ENCODE results near the gene GRAP2. TPM values are rescaled to one million over a fixed set of nuclear protein-coding genes. Genes with fewer than 3 reads are reported as not detected.
"Not testable (repeated sequence)": the region's sequence is repeated elsewhere in the genome, so short reads cannot be mapped to it uniquely, and the experiment has no call there.

Gene GRAP2
- total RNA-seq, 1 donor from 2014 or later: not detected

- Mint-ChIP-seq H3K27ac (ENCODE audit: unreplicated experiment) (no peak overlapping the region), H3K4me1 (ENCODE audit: unreplicated experiment) (no peaks in the 10 kb centered on the region), H3K36me3 (ENCODE audit: unreplicated experiment) (no peaks in the 10 kb centered on the region), H3K27me3 (ENCODE audit: unreplicated experiment) (peaks cover 36% of the 10 kb centered on the region), H3K9me3 (ENCODE audit: unreplicated experiment) (no peaks in the 10 kb centered on the region), H3K4me3 (ENCODE audit: unreplicated experiment) (no peak overlapping the region)
- TF ChIP-seq CTCF (IDR thresholded peaks at IDR 0.05): no peak
- DNase-seq (ENCODE audit: extremely low spot score, unreplicated experiment): no peak
Observed at GRCh38 chr22:39898997-39899396, 1.9 kb upstream of the GRAP2 start.

DNA sequence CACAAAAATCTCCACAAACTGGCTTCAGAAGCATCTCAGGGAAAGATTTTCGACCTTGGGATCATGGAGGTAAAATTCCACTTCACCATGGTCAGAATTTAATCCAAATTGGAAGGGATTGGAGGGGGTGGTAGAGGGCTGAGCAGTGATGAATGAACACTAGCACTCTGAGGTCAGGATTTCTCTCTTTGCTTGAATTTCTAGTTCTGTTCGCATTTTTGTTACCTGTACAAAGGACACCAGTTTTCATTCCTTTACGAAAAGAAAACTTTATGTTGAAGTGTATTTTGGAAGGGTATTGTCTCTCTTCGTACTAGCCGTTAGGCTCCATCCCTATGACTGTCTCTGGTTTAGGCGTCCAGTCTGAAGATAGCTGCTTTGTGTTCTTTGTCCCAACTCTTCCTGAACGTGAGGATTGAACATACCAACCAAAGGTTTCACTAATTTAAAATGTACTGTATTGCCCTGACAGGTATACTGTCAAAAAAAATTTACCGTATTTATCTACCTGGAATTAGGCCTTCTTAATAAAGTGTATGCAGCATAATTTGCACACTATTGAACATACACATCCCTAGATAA lies 772 bp downstream of the GRAP2 start:
- no peak for TF ChIP-seq CTCF (IDR thresholded peaks at IDR 0.05)
- Mint-ChIP-seq H3K27ac (ENCODE audit: unreplicated experiment) (no peak overlapping the region), H3K4me1 (ENCODE audit: unreplicated experiment) (no peaks in the 10 kb centered on the region), H3K4me3 (ENCODE audit: unreplicated experiment) (no peak overlapping the region), H3K27me3 (ENCODE audit: unreplicated experiment) (peaks cover 52% of the 10 kb centered on the region), H3K9me3 (ENCODE audit: unreplicated experiment) (no peaks in the 10 kb centered on the region), H3K36me3 (ENCODE audit: unreplicated experiment) (no peaks in the 10 kb centered on the region)
- no peak for DNase-seq (ENCODE audit: extremely low spot score, unreplicated experiment)

GRCh38 chr22:39904024-39904423 lies 3.1 kb downstream of the GRAP2 start:
- H3K27me3 Mint-ChIP-seq (ENCODE audit: unreplicated experiment): peaks cover 65% of the 10 kb centered on the region
- DNase-seq (ENCODE audit: extremely low spot score, unreplicated experiment); H3K4me3 Mint-ChIP-seq (ENCODE audit: unreplicated experiment); H3K4me1 Mint-ChIP-seq (ENCODE audit: unreplicated experiment); H3K36me3 Mint-ChIP-seq (ENCODE audit: unreplicated experiment); H3K9me3 Mint-ChIP-seq (ENCODE audit: unreplicated experiment); H3K27ac Mint-ChIP-seq (ENCODE audit: unreplicated experiment): not testable (repeated sequence)

GRCh38 chr22:39904862-39905261 lies 4.0 kb downstream of the GRAP2 start:
- Mint-ChIP-seq H3K27ac (ENCODE audit: unreplicated experiment) (no peak overlapping the region), H3K27me3 (ENCODE audit: unreplicated experiment) (peaks cover 67% of the 10 kb centered on the region), H3K9me3 (ENCODE audit: unreplicated experiment) (no peaks in the 10 kb centered on the region), H3K4me1 (ENCODE audit: unreplicated experiment) (no peaks in the 10 kb centered on the region), H3K36me3 (ENCODE audit: unreplicated experiment) (no peaks in the 10 kb centered on the region), H3K4me3 (ENCODE audit: unreplicated experiment) (no peak overlapping the region)
- no peak for TF ChIP-seq CTCF (IDR thresholded peaks at IDR 0.05)
- DNase-seq (ENCODE audit: extremely low spot score, unreplicated experiment): no peak

GRCh38 chr22:39905687-39906086 lies 4.8 kb downstream of the GRAP2 start:
- Mint-ChIP-seq H3K27me3 (ENCODE audit: unreplicated experiment) (peaks cover 65% of the 10 kb centered on the region), H3K27ac (ENCODE audit: unreplicated experiment) (no peak overlapping the region), H3K4me3 (ENCODE audit: unreplicated experiment) (no peak overlapping the region), H3K4me1 (ENCODE audit: unreplicated experiment) (no peaks in the 10 kb centered on the region), H3K36me3 (ENCODE audit: unreplicated experiment) (no peaks in the 10 kb centered on the region), H3K9me3 (ENCODE audit: unreplicated experiment) (no peaks in the 10 kb centered on the region)
- TF ChIP-seq CTCF (IDR thresholded peaks at IDR 0.05): no peak
- no peak for DNase-seq (ENCODE audit: extremely low spot score, unreplicated experiment)

DNA sequence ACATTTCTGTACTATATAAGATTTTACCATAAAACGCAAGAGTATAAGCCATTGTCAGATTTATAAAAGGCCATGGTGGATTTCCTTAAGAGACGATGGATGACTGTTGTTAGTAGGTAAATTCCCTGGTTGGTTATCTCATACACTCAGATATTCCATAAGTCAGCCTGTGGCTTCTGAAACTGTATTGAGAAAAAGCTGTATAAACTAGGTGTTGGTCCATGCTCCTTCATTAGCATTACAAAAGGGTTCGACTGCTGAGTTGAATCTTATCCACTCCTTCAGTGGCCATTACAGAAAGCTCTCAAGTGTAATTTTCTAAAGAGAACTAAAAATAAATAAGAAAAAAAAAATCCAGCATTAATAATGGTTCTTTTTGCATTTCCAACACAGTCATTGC lies 5.3 kb downstream of the GRAP2 start:
- Mint-ChIP-seq H3K9me3 (ENCODE audit: unreplicated experiment) (no peaks in the 10 kb centered on the region), H3K4me1 (ENCODE audit: unreplicated experiment) (no peaks in the 10 kb centered on the region), H3K27ac (ENCODE audit: unreplicated experiment) (no peak overlapping the region), H3K4me3 (ENCODE audit: unreplicated experiment) (no peak overlapping the region), H3K36me3 (ENCODE audit: unreplicated experiment) (no peaks in the 10 kb centered on the region), H3K27me3 (ENCODE audit: unreplicated experiment) (peaks cover 64% of the 10 kb centered on the region)
- no peak for DNase-seq (ENCODE audit: extremely low spot score, unreplicated experiment)
- no peak for TF ChIP-seq CTCF (IDR thresholded peaks at IDR 0.05)
